BLaER1 (cell line): ENCODE results near the gene MAP3K19.
"Not testable (repeated sequence)": the region's sequence is repeated elsewhere in the genome, so short reads cannot be mapped to it uniquely, and the experiment has no call there.

Source experiments
- H3K27ac ChIP-seq: shearing (Covaris generic); formaldehyde crosslinking; 2 replicates; pipeline ENCODE4 v1.8.1; 2022
- H3K27me3 ChIP-seq: shearing (Covaris generic); formaldehyde crosslinking; 2 replicates; pipeline ENCODE4 v1.8.1; 2022
- H3K36me3 ChIP-seq: shearing (Covaris generic); formaldehyde crosslinking; 2 replicates; pipeline ENCODE4 v1.8.1; 2022
- H3K4me1 ChIP-seq: shearing (Covaris generic); formaldehyde crosslinking; 2 replicates; pipeline ENCODE4 v1.8.1; 2022
- H3K4me2 ChIP-seq: shearing (Covaris generic); formaldehyde crosslinking; 2 replicates; pipeline ENCODE4 v1.8.1; 2022
- H3K4me3 ChIP-seq: shearing (Covaris generic); formaldehyde crosslinking; 2 replicates; pipeline ENCODE4 v1.8.1; 2022
- H3K9ac ChIP-seq: shearing (Covaris generic); formaldehyde crosslinking; 2 replicates; pipeline ENCODE4 v1.8.1; 2022
- H3K9me3 ChIP-seq: shearing (Covaris generic); formaldehyde crosslinking; 2 replicates; pipeline ENCODE4 v1.8.1; 2022
- H4K20me1 ChIP-seq: shearing (Covaris generic); formaldehyde crosslinking; 2 replicates; pipeline ENCODE4 v1.8.1; 2022
- Cebpa-rat ChIP-seq: shearing (Covaris generic); IDR thresholded peaks from 2 replicates; pipeline ENCODE4 v1.8.1; 2022

The MAP3K19 gene

GRCh38 chr2:134973241-134974138 is 73.8 kb downstream of the MAP3K19 start:
- H3K27ac ChIP-seq: no peak overlapping the region
- H3K9me3 ChIP-seq: peaks cover 62% of the 10 kb centered on the region
- H3K4me1 ChIP-seq: peaks cover 39% of the 10 kb centered on the region
- peaks cover 3% of the 10 kb centered on the region; the same call in 1 of the 2 replicates for H3K36me3 ChIP-seq
- no peak overlapping the region for H3K9ac ChIP-seq
- no peak overlapping the region for H3K4me2 ChIP-seq
- H4K20me1 ChIP-seq: no peaks in the 10 kb centered on the region
- H3K27me3 ChIP-seq: no peaks in the 10 kb centered on the region
- H3K4me3 ChIP-seq: no peak overlapping the region
- TF ChIP-seq Cebpa-rat: no peak

DNA sequence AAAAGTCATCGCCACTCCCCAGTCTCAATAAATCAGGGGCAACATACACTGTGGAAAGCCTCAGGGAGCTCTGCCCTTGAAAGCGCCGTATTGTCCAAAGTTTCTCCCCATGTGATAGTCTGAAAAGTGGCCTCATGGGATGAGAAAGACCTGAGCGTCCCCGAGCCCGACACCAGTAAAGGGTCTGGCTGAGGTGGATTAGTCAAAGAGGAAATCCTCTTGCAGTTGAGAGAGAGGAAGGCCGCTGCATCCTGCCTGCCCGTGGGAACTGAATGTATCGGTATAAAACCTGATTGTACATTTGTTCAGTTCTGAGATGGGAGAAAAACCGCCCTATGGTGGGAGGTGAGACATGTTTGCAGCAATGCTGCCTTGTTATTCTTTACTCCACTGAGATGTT is 80.1 kb downstream of the MAP3K19 start:
- Histone ChIP-seq H3K27ac (peak overlapping the region; percentile 53; the same call in 1 of the 2 replicates), H3K4me2 (peak overlapping the region; percentile 45), H3K9me3 (peaks cover 34% of the 10 kb centered on the region)
- not testable (repeated sequence) for H3K4me1 ChIP-seq, H3K36me3 ChIP-seq, H4K20me1 ChIP-seq, H3K9ac ChIP-seq, H3K4me3 ChIP-seq, H3K27me3 ChIP-seq

GRCh38 chr2:134957477-134957876 is 89.8 kb downstream of the MAP3K19 start:
- Histone ChIP-seq H3K27me3 (no peaks in the 10 kb centered on the region), H4K20me1 (no peaks in the 10 kb centered on the region), H3K4me2 (no peak overlapping the region), H3K27ac (no peak overlapping the region), H3K36me3 (peaks cover 62% of the 10 kb centered on the region), H3K4me1 (no peaks in the 10 kb centered on the region), H3K9me3 (no peaks in the 10 kb centered on the region), H3K4me3 (no peak overlapping the region), H3K9ac (no peak overlapping the region)
- TF ChIP-seq Cebpa-rat: no peak

DNA sequence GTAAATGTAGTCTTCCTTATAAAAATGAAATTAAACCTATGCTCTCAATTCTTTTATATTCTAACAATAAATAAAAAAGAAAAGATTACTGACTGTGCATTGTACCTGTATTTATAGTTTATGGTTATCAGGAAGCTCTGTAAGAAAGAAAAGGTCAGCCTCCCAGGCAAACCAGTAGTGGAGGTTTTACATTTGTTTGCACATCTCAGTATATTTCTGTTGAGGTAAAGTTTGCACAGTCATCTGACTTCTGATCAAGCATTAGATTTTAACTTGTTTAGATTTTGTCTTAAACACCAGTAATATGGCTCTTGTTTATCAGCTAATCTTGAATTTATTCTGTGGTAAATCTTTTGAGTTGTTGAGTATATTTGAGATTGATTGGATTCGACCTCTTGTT is 91.5 kb downstream of the MAP3K19 start:
- Histone ChIP-seq H4K20me1 (no peaks in the 10 kb centered on the region), H3K36me3 (peaks cover 73% of the 10 kb centered on the region), H3K27ac (no peak overlapping the region), H3K4me3 (no peak overlapping the region), H3K27me3 (no peaks in the 10 kb centered on the region), H3K9ac (no peak overlapping the region), H3K9me3 (no peaks in the 10 kb centered on the region), H3K4me2 (no peak overlapping the region), H3K4me1 (no peaks in the 10 kb centered on the region)
- TF ChIP-seq Cebpa-rat: no peak

DNA sequence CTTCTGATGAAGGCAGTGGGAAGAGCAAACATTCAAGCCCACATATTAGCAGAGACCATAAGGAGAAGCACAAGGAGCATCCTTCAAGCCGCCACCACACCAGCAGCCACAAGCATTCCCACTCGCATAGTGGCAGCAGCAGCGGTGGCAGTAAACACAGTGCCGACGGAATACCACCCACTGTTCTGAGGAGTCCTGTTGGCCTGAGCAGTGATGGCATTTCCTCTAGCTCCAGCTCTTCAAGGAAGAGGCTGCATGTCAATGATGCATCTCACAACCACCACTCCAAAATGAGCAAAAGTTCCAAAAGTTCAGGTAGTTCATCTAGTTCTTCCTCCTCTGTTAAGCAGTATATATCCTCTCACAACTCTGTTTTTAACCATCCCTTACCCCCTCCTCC is 93.2 kb downstream of the MAP3K19 start:
- no peaks in the 10 kb centered on the region for H3K9me3 ChIP-seq
- 0 out of 2 replicates have a peak, but pooled peaks cover 5% of the 10 kb centered on the region for H4K20me1 ChIP-seq
- no peak overlapping the region for H3K4me2 ChIP-seq
- H3K4me3 ChIP-seq: no peak overlapping the region
- H3K27ac ChIP-seq: no peak overlapping the region
- H3K4me1 ChIP-seq: no peaks in the 10 kb centered on the region
- no peak for TF ChIP-seq Cebpa-rat
- H3K27me3 ChIP-seq: no peaks in the 10 kb centered on the region
- H3K9ac ChIP-seq: no peak overlapping the region
- H3K36me3 ChIP-seq: peaks cover 87% of the 10 kb centered on the region

DNA sequence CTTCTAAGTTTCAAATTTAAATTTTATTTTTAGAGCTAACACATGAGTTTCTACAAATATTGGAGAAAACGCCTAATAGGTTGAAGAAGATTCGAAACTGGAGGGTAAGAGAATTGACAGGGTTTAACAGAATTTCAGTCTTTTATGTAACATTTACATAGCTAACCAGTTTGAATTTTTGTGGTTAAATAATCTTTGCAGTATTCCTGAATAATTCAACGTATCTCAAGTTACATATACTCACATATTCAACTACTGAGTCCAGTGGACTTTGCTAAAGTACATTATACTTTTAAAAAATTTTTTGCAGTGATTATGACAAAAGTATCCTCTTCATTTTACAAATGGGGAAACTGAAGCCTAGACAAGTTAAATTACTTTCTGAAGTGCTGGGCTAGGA is 94.6 kb downstream of the MAP3K19 start:
- H3K4me3 ChIP-seq: no peak overlapping the region
- no peak overlapping the region for H3K27ac ChIP-seq
- H3K27me3 ChIP-seq: no peaks in the 10 kb centered on the region
- TF ChIP-seq Cebpa-rat: no peak
- H3K36me3 ChIP-seq: peaks cover 90% of the 10 kb centered on the region
- H3K4me1 ChIP-seq: no peaks in the 10 kb centered on the region
- H4K20me1 ChIP-seq: 0 out of 2 replicates have a peak, but pooled peaks cover 9% of the 10 kb centered on the region
- no peak overlapping the region for H3K4me2 ChIP-seq
- H3K9ac ChIP-seq: no peak overlapping the region
- H3K9me3 ChIP-seq: no peaks in the 10 kb centered on the region

- Histone ChIP-seq H3K9ac (no peak overlapping the region), H3K4me2 (no peak overlapping the region), H3K4me3 (no peak overlapping the region), H3K4me1 (no peaks in the 10 kb centered on the region), H4K20me1 (0 out of 2 replicates have a peak, but pooled peaks cover 9% of the 10 kb centered on the region), H3K27ac (no peak overlapping the region), H3K9me3 (no peaks in the 10 kb centered on the region), H3K36me3 (peaks cover 85% of the 10 kb centered on the region), H3K27me3 (no peaks in the 10 kb centered on the region)
- TF ChIP-seq Cebpa-rat: no peak
Measured at GRCh38 chr2:134950886-134951285, 96.4 kb downstream of the MAP3K19 start.

GRCh38 chr2:134949981-134950708 is 97.1 kb downstream of the MAP3K19 start:
- Histone ChIP-seq H3K36me3 (peaks cover 85% of the 10 kb centered on the region), H3K4me2 (no peak overlapping the region), H3K4me3 (no peak overlapping the region), H3K9ac (no peak overlapping the region), H3K4me1 (peaks cover 2% of the 10 kb centered on the region), H4K20me1 (0 out of 2 replicates have a peak, but pooled peaks cover 9% of the 10 kb centered on the region), H3K9me3 (no peaks in the 10 kb centered on the region), H3K27ac (no peak overlapping the region), H3K27me3 (no peaks in the 10 kb centered on the region)
- TF ChIP-seq Cebpa-rat: no peak

GRCh38 chr2:134946073-134946472 is 101.2 kb downstream of the MAP3K19 start:
- TF ChIP-seq Cebpa-rat: no peak
- Histone ChIP-seq H3K9ac (no peak overlapping the region), H4K20me1 (peaks cover 9% of the 10 kb centered on the region; the same call in 1 of the 2 replicates), H3K4me1 (peaks cover 30% of the 10 kb centered on the region), H3K27me3 (no peaks in the 10 kb centered on the region), H3K4me3 (no peak overlapping the region), H3K36me3 (peaks cover 71% of the 10 kb centered on the region), H3K4me2 (no peak overlapping the region), H3K27ac (no peak overlapping the region), H3K9me3 (no peaks in the 10 kb centered on the region)

DNA sequence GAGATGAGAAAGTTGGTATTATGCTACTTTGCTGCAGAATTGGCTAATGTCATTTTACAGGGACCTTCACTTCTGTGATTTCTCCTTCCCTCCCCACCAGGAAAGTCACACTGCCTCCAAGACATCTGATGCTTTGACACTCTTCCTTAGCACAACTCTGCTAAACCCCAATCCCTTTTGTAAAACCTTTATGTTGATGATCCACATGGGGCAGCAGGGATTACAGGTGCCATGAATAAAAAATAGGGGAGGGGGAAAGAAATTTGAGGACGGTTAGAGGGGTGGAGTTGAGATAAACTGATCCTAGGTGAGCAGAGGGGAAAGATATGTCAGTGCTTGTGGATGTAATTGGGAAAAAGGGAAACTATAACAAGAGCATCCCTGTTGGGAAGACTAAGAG is 102.3 kb downstream of the MAP3K19 start:
- no peak overlapping the region for H3K9ac ChIP-seq
- no peak for TF ChIP-seq Cebpa-rat
- peak overlapping the region; percentile 10 for H3K4me2 ChIP-seq
- H3K36me3 ChIP-seq: peaks cover 76% of the 10 kb centered on the region
- no peaks in the 10 kb centered on the region for H3K9me3 ChIP-seq
- peaks cover 5% of the 10 kb centered on the region; the same call in 1 of the 2 replicates for H4K20me1 ChIP-seq
- peak overlapping the region; percentile 50 for H3K27ac ChIP-seq
- no peak overlapping the region for H3K4me3 ChIP-seq
- no peaks in the 10 kb centered on the region for H3K27me3 ChIP-seq
- peaks cover 30% of the 10 kb centered on the region for H3K4me1 ChIP-seq
